Measurements from ENCODE around the gene MRC1. TPM values are rescaled to one million over a fixed set of nuclear protein-coding genes. Genes with fewer than 3 reads are reported as not detected.

Gene MRC1
- total and polyA plus RNA-seq, 10 of the 15 experiments (the other 5 are each of a cell fraction or from before 2014, with no cell fraction given), result 0.01 to 0.21 (median 0.03) TPM; not detected in 5

DNA sequence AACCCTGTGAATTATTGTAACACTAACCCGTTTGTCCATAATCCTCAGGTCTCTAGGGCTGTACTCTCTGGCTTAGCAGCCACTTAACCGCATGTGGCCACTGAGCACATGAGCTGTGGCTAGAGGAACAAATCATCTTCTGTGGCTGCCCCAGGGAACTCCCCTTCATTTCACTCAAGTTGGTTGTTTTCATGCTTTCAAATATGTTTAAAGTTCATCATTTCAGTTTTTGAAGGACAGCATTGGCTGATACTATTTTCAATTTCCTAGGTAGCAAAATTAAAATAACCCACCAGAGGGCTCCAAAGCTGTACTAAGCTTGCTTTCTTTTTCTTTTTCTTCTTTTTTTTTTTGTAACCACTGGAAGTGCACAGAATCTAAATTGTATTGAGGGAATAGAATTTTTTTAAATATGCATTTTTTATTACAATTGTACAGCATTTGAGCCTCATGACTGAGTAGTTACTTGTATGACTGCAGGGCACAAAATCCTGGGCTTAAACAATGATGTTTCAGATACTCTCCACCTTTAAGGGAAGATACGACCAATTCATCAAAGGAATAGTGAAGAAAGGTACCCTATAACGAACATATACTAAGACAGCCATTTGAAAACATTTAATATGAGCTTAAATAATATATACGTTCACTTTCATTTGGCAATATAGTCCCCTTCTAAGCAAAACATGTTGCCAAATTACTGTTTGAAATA is 38.6 kb downstream of the MRC1 start (continued):
- TF ChIP-seq, protein P1, sequence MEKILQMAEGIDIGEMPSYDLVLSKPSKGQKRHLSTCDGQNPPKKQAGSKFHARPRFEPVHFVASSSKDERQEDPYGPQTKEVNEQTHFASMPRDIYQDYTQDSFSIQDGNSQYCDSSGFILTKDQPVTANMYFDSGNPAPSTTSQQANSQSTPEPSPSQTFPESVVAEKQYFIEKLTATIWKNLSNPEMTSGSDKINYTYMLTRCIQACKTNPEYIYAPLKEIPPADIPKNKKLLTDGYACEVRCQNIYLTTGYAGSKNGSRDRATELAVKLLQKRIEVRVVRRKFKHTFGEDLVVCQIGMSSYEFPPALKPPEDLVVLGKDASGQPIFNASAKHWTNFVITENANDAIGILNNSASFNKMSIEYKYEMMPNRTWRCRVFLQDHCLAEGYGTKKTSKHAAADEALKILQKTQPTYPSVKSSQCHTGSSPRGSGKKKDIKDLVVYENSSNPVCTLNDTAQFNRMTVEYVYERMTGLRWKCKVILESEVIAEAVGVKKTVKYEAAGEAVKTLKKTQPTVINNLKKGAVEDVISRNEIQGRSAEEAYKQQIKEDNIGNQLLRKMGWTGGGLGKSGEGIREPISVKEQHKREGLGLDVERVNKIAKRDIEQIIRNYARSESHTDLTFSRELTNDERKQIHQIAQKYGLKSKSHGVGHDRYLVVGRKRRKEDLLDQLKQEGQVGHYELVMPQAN (conservative IDR thresholded peaks at IDR 0.05), result no peak
- TF ChIP-seq, protein P2, sequence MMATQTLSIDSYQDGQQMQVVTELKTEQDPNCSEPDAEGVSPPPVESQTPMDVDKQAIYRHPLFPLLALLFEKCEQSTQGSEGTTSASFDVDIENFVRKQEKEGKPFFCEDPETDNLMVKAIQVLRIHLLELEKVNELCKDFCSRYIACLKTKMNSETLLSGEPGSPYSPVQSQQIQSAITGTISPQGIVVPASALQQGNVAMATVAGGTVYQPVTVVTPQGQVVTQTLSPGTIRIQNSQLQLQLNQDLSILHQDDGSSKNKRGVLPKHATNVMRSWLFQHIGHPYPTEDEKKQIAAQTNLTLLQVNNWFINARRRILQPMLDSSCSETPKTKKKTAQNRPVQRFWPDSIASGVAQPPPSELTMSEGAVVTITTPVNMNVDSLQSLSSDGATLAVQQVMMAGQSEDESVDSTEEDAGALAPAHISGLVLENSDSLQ (IDR thresholded peaks at IDR 0.05), result peak; percentile 48; the same call in 1 of the 2 replicates
- TF ChIP-seq, protein P3, sequence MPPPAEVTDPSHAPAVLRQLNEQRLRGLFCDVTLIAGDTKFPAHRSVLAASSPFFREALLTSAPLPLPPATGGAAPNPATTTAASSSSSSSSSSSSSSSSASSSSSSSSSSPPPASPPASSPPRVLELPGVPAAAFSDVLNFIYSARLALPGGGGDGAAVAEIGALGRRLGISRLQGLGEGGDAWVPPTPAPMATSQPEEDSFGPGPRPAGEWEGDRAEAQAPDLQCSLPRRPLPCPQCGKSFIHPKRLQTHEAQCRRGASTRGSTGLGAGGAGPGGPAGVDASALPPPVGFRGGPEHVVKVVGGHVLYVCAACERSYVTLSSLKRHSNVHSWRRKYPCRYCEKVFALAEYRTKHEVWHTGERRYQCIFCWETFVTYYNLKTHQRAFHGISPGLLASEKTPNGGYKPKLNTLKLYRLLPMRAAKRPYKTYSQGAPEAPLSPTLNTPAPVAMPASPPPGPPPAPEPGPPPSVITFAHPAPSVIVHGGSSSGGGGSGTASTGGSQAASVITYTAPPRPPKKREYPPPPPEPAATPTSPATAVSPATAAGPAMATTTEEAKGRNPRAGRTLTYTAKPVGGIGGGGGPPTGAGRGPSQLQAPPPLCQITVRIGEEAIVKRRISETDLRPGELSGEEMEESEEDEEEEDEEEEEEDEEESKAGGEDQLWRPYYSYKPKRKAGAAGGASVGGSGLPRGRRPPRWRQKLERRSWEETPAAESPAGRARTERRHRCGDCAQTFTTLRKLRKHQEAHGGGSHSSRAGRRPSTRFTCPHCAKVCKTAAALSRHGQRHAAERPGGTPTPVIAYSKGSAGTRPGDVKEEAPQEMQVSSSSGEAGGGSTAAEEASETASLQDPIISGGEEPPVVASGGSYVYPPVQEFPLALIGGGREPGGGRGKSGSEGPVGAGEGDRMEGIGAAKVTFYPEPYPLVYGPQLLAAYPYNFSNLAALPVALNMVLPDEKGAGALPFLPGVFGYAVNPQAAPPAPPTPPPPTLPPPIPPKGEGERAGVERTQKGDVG (CRISPR knock-in tag; IDR thresholded peaks at IDR 0.05), result no peak
- TF ChIP-seq ZNF622 (IDR thresholded peaks at IDR 0.05), result no peak
- TF ChIP-seq ZNF384 (IDR thresholded peaks at IDR 0.05; ENCODE audit: borderline replicate concordance, low read depth, low read length), result peak; percentile 81; the same call in 1 of the 2 replicates
- no peak for TF ChIP-seq NFYA (IDR thresholded peaks at IDR 0.05; ENCODE audit: borderline replicate concordance, low read depth, low read length)
- no peak for TF ChIP-seq WRNIP1 (IDR thresholded peaks at IDR 0.05; ENCODE audit: borderline replicate concordance, low read depth, low read length)
- TF ChIP-seq FOXM1 (IDR thresholded peaks at IDR 0.05; ENCODE audit: low read depth, low read length), result no peak
- TF ChIP-seq SP1 (IDR thresholded peaks at IDR 0.05; ENCODE audit: low read depth, low read length), result no peak
- no peak for TF ChIP-seq SPI1 (IDR thresholded peaks at IDR 0.05; ENCODE audit: borderline replicate concordance, insufficient read depth, low read depth, low read length)

Measured in GM12878 (cell line).